ENCODE data around the gene PARP16.

Gene PARP16

GRCh38 chr15:65311760-65312159, 25.1 kb upstream of the PARP16 start:
- DNase-seq (ENCODE audit: low spot score), result no peak

GRCh38 chr15:65310431-65311137, 23.9 kb upstream of the PARP16 start:
- DNase-seq (ENCODE audit: low spot score), result no peak

- no peak for DNase-seq (ENCODE audit: low spot score)
These were observed 23.3 kb upstream of the PARP16 start for GRCh38 chr15:65309882-65310418.

- no peak for DNase-seq (ENCODE audit: low spot score)
These were observed 21.3 kb upstream of the PARP16 start for GRCh38 chr15:65307978-65308377.

GRCh38 chr15:65306551-65306950, 19.9 kb upstream of the PARP16 start:
- no peak for DNase-seq (ENCODE audit: low spot score)

GRCh38 chr15:65305776-65306175, 19.1 kb upstream of the PARP16 start:
- DNase-seq (ENCODE audit: low spot score), result no peak

GRCh38 chr15:65305150-65305758, 18.6 kb upstream of the PARP16 start:
- no peak for DNase-seq (ENCODE audit: low spot score)

- peak; percentile 99 for DNase-seq (ENCODE audit: low spot score)
These were observed 17.9 kb upstream of the PARP16 start, which contains the start of gene RNU5B-1 for GRCh38 chr15:65304381-65305149. TSS of gene RNU5B-1 (plus strand) at chr15:65304677.

GRCh38 chr15:65303687-65304380, 17.2 kb upstream of the PARP16 start:
- DNase-seq (ENCODE audit: low spot score), result peak; percentile 78

- no peak for DNase-seq (ENCODE audit: low spot score)
These were observed 15.4 kb upstream of the PARP16 start for GRCh38 chr15:65302061-65302460.

GRCh38 chr15:65300924-65301441, 14.3 kb upstream of the PARP16 start:
- DNase-seq (ENCODE audit: low spot score), result no peak

GRCh38 chr15:65298731-65299130, 12.0 kb upstream of the PARP16 start:
- no peak for DNase-seq (ENCODE audit: low spot score)

- no peak for DNase-seq (ENCODE audit: low spot score)
These were observed 6.3 kb upstream of the PARP16 start for GRCh38 chr15:65292938-65293518.

- no peak for DNase-seq (ENCODE audit: low spot score)
These were observed 3.5 kb upstream of the PARP16 start for GRCh38 chr15:65290228-65290627.

GRCh38 chr15:65289261-65289854, 2.7 kb upstream of the PARP16 start:
- DNase-seq (ENCODE audit: low spot score), result no peak

- DNase-seq (ENCODE audit: low spot score), result no peak
These were observed 805 bp upstream of the PARP16 start for GRCh38 chr15:65287520-65287855.

- peak; percentile 48 for DNase-seq (ENCODE audit: low spot score)
These were observed 497 bp downstream of the PARP16 start for GRCh38 chr15:65286069-65286703.

GRCh38 chr15:65285291-65286068, 1.2 kb downstream of the PARP16 start:
- peak; percentile 23 for DNase-seq (ENCODE audit: low spot score)

GRCh38 chr15:65278480-65278879, 8.2 kb downstream of the PARP16 start:
- no peak for DNase-seq (ENCODE audit: low spot score)

GRCh38 chr15:65277015-65277414, 9.7 kb downstream of the PARP16 start:
- no peak for DNase-seq (ENCODE audit: low spot score)

All from RKO (cell line).